ENCODE results near the gene SUSD4. TPM values are rescaled to one million over a fixed set of nuclear protein-coding genes. Genes with fewer than 3 reads are reported as not detected.

The SUSD4 gene
- total RNA-seq, 2 donors from 2014 or later: 0.58 to 0.92 TPM

GRCh38 chr1:223204424-223204823 lies 159.6 kb downstream of the SUSD4 start:
- H3K36me3 ChIP-seq (ENCODE audit: control insufficient read depth, insufficient read depth, low read length): no peaks in the 10 kb centered on the region
- H3K9me3 ChIP-seq (ENCODE audit: control insufficient read depth, low read length): no peaks in the 10 kb centered on the region
- H3K27ac ChIP-seq (ENCODE audit: low read depth, low read length): no peak overlapping the region
- H3K9ac ChIP-seq (ENCODE audit: extremely low read depth, low read length, poor library complexity, severe bottlenecking): no peak overlapping the region
- no peak for DNase-seq
- Mint-ChIP-seq H3K27ac (no peak overlapping the region), H3K27me3 (ENCODE audit: insufficient read depth) (peaks cover 13% of the 10 kb centered on the region), H3K4me1 (peaks cover 51% of the 10 kb centered on the region), H3K9me3 (no peaks in the 10 kb centered on the region), H3K36me3 (ENCODE audit: low read depth) (no peaks in the 10 kb centered on the region), H3K4me3 (no peak overlapping the region)
- H3K4me3 ChIP-seq (ENCODE audit: low read length): no peak overlapping the region
- TF ChIP-seq, protein P1, sequence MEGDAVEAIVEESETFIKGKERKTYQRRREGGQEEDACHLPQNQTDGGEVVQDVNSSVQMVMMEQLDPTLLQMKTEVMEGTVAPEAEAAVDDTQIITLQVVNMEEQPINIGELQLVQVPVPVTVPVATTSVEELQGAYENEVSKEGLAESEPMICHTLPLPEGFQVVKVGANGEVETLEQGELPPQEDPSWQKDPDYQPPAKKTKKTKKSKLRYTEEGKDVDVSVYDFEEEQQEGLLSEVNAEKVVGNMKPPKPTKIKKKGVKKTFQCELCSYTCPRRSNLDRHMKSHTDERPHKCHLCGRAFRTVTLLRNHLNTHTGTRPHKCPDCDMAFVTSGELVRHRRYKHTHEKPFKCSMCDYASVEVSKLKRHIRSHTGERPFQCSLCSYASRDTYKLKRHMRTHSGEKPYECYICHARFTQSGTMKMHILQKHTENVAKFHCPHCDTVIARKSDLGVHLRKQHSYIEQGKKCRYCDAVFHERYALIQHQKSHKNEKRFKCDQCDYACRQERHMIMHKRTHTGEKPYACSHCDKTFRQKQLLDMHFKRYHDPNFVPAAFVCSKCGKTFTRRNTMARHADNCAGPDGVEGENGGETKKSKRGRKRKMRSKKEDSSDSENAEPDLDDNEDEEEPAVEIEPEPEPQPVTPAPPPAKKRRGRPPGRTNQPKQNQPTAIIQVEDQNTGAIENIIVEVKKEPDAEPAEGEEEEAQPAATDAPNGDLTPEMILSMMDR (conservative IDR thresholded peaks at IDR 0.05): no peak
- WGBS, 2 experiments (ENCODE audit: insufficient coverage in 1 of 2, insufficient read length in 1 of 2): 90 to 94% methylated on average over 3 to 4 of the region's 4 CpGs
- H3K4me1 ChIP-seq (ENCODE audit: control insufficient read depth, insufficient read depth, low read length): peaks cover 22% of the 10 kb centered on the region
- no peaks in the 10 kb centered on the region for H3K27me3 ChIP-seq (ENCODE audit: control insufficient read depth, insufficient read depth, low read length, poor library complexity, severe bottlenecking)

DNA sequence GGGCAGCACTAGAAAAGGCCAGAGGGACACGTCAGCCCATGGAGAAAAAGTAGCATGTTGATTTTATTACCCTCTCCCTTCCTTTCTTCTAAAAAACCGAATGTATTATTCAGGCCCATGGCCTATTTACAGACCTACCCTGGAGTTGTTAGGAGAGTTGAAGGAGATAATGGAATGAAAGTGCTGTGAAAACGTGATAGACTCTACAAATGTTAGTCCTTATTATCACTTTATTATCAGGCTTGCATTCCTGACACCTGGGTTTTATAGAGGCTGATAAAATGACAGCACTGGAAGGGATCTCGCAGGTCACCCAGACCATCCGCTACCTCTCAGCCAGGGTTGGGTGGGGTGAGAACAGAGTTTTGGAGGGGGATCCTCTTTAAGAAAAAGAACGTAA lies 160.3 kb downstream of the SUSD4 start:
- peaks cover 22% of the 10 kb centered on the region for H3K4me1 ChIP-seq (ENCODE audit: control insufficient read depth, insufficient read depth, low read length)
- H3K27ac ChIP-seq (ENCODE audit: low read depth, low read length): peak overlapping the region; percentile 6
- no peaks in the 10 kb centered on the region for H3K9me3 Mint-ChIP-seq
- no peak for DNase-seq
- TF ChIP-seq, protein P1 (conservative IDR thresholded peaks at IDR 0.05): no peak
- peak overlapping the region; percentile 29 for H3K9ac ChIP-seq (ENCODE audit: extremely low read depth, low read length, poor library complexity, severe bottlenecking)
- H3K4me3 Mint-ChIP-seq: no peak overlapping the region
- H3K36me3 Mint-ChIP-seq (ENCODE audit: low read depth): no peaks in the 10 kb centered on the region
- no peaks in the 10 kb centered on the region for H3K27me3 ChIP-seq (ENCODE audit: control insufficient read depth, insufficient read depth, low read length, poor library complexity, severe bottlenecking)
- WGBS, 2 experiments (ENCODE audit: insufficient coverage in 1 of 2, insufficient read length in 1 of 2): 52% methylated on average over 6 of the region's 6 CpGs; no CpG with 5 or more reads in 1 of the 2 experiments
- H3K36me3 ChIP-seq (ENCODE audit: control insufficient read depth, insufficient read depth, low read length): no peaks in the 10 kb centered on the region
- H3K9me3 ChIP-seq (ENCODE audit: control insufficient read depth, low read length): no peaks in the 10 kb centered on the region
- peaks cover 47% of the 10 kb centered on the region for H3K4me1 Mint-ChIP-seq
- peak overlapping the region; percentile 90 for H3K27ac Mint-ChIP-seq
- H3K27me3 Mint-ChIP-seq (ENCODE audit: insufficient read depth): peaks cover 13% of the 10 kb centered on the region
- no peak overlapping the region for H3K4me3 ChIP-seq (ENCODE audit: low read length)

DNA sequence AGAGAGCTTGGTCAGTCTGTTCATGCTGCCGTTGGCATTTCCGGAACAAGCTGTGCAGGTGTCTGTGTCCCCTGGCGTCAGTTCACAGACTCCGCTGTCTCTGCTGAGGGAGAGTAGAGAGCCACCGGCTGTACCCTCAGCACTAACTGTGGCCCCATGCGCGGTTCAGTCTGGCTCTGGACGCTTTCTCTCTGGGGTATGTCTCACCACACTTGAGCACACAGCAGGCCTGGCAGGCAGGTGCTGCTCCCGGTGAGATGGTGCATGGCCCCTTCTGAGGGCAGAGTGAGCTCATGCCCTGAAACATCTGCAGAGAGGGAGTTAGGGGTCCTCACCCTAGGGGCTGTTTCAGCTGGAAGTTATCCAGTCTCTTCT lies 161.0 kb downstream of the SUSD4 start:
- WGBS, 2 experiments (ENCODE audit: insufficient coverage in 1 of 2, insufficient read length in 1 of 2): 67 to 91% methylated on average over 1 to 9 of the region's 9 CpGs
- no peak for DNase-seq
- peak overlapping the region; percentile 29 for H3K9ac ChIP-seq (ENCODE audit: extremely low read depth, low read length, poor library complexity, severe bottlenecking)
- peaks cover 46% of the 10 kb centered on the region for H3K4me1 Mint-ChIP-seq
- TF ChIP-seq, protein P1 (conservative IDR thresholded peaks at IDR 0.05): no peak
- peak overlapping the region; percentile 90 for H3K27ac Mint-ChIP-seq
- H3K27me3 Mint-ChIP-seq (ENCODE audit: insufficient read depth): peaks cover 16% of the 10 kb centered on the region
- no peaks in the 10 kb centered on the region for H3K9me3 ChIP-seq (ENCODE audit: control insufficient read depth, low read length)
- no peaks in the 10 kb centered on the region for H3K27me3 ChIP-seq (ENCODE audit: control insufficient read depth, insufficient read depth, low read length, poor library complexity, severe bottlenecking)
- H3K27ac ChIP-seq (ENCODE audit: low read depth, low read length): no peak overlapping the region
- H3K4me1 ChIP-seq (ENCODE audit: control insufficient read depth, insufficient read depth, low read length): peaks cover 22% of the 10 kb centered on the region
- no peak overlapping the region for H3K4me3 ChIP-seq (ENCODE audit: low read length)
- no peaks in the 10 kb centered on the region for H3K36me3 Mint-ChIP-seq (ENCODE audit: low read depth)
- H3K9me3 Mint-ChIP-seq: no peaks in the 10 kb centered on the region
- no peak overlapping the region for H3K4me3 Mint-ChIP-seq
- H3K36me3 ChIP-seq (ENCODE audit: control insufficient read depth, insufficient read depth, low read length): no peaks in the 10 kb centered on the region
